Hepatocyte (in vitro differentiated cells): Measurements from ENCODE around the gene COPS4. TPM values are rescaled to one million over a fixed set of nuclear protein-coding genes. Genes with fewer than 3 reads are reported as not detected.

Source experiments
- DNase-seq: peaks from one replicate; pipeline ENCODE4 v3.0.0-alpha.2; 2016; ENCODE audit warnings: low spot score
- H2AFZ ChIP-seq: fragments of 200-600 bp; sonication (generic); 2 replicates; pipeline ENCODE4 v1.6.0; 2016; ENCODE audit warnings: antibody characterized with exemption, mild to moderate bottlenecking
- H3K27ac ChIP-seq: fragments of 200-600 bp; sonication (generic); 2 replicates; pipeline ENCODE4 v1.5.1; 2016; ENCODE audit warnings: mild to moderate bottlenecking
- H3K27me3 ChIP-seq: fragments of 200-600 bp; sonication (generic); 2 replicates; pipeline ENCODE4 v1.6.1; 2016
- H3K36me3 ChIP-seq: fragments of 200-600 bp; sonication (generic); replicated peaks from 2 replicates; pipeline ENCODE4 v1.5.1; 2016; ENCODE audit warnings: low read depth; ENCODE audit not compliant: insufficient read depth
- H3K4me1 ChIP-seq: fragments of 200-600 bp; sonication (generic); 2 replicates; pipeline ENCODE4 v1.5.1; 2016; ENCODE audit warnings: mild to moderate bottlenecking, moderate library complexity; ENCODE audit not compliant: insufficient read depth
- H3K4me2 ChIP-seq: fragments of 200-600 bp; sonication (generic); 2 replicates; pipeline ENCODE4 v1.6.0; 2016
- H3K4me3 ChIP-seq: fragments of 200-600 bp; sonication (generic); 2 replicates; pipeline ENCODE4 v1.5.1; 2016; ENCODE audit warnings: mild to moderate bottlenecking
- H3K79me2 ChIP-seq: fragments of 200-600 bp; sonication (generic); 2 replicates; pipeline ENCODE4 v1.6.0; 2017; ENCODE audit warnings: mild to moderate bottlenecking
- H3K9me2 ChIP-seq: fragments of 200-600 bp; sonication (generic); replicated peaks from 2 replicates; pipeline ENCODE4 v1.6.0; 2017; ENCODE audit warnings: mild to moderate bottlenecking; ENCODE audit not compliant: insufficient read depth
- H3K9me3 ChIP-seq: fragments of 200-600 bp; sonication (generic); 2 replicates; pipeline ENCODE4 v1.5.1; 2016; ENCODE audit warnings: low read depth, mild to moderate bottlenecking
- H4K20me1 ChIP-seq: fragments of 200-600 bp; sonication (generic); 2 replicates; pipeline ENCODE4 v1.6.0; 2016; ENCODE audit warnings: mild to moderate bottlenecking; ENCODE audit not compliant: insufficient read depth, poor library complexity, severe bottlenecking
- EZH2 ChIP-seq: fragments of 200-600 bp; sonication (generic); IDR thresholded peaks from 2 replicates; pipeline ENCODE4 v1.6.1; 2016; ENCODE audit warnings: antibody characterized with exemption, mild to moderate bottlenecking, borderline replicate concordance
- EZH2phosphoT487 ChIP-seq: fragments of 200-600 bp; sonication (generic); IDR thresholded peaks from one replicate; pipeline ENCODE4 v1.6.1; 2018; ENCODE audit warnings: antibody characterized with exemption, mild to moderate bottlenecking, low read depth, moderate library complexity; ENCODE audit not compliant: unreplicated experiment, severe bottlenecking
- WGBS: methylation state at CpG from one replicate; pipeline ENCODE4 v1.1.6; 2016; ENCODE audit warnings: low lambda C conversion rate; ENCODE audit errors: missing lambda C conversion rate; 5-methylcytosine and 5-hydroxymethylcytosine counted together
- polyA plus RNA-seq: library from polyadenylated mRNA; unstranded; fragments of >200 nt; fragmentation: Nextera tagmentation; extraction: Ambion mirVana; gene quantifications from 2 replicates; pipeline ENCODE4 v1.2.1, GENCODE V29; 2016
- total RNA-seq: library from RNA; depleted of rRNA; stranded (reverse); fragments of >200 nt; gene quantifications from 2 replicates; pipeline ENCODE4 v1.2.3, GENCODE V29; 2014
- TF ChIP-seq, protein P1 (sequence below): fragments of 200-600 bp; sonication (generic); IDR thresholded peaks from 2 replicates; pipeline ENCODE4 v1.5.1; 2016; ENCODE audit warnings: antibody characterized with exemption, mild to moderate bottlenecking; ENCODE audit not compliant: poor library complexity

The COPS4 gene
- total and polyA plus RNA-seq, 2 experiments from 2014 or later = 45.2 to 56.7 TPM

DNA sequence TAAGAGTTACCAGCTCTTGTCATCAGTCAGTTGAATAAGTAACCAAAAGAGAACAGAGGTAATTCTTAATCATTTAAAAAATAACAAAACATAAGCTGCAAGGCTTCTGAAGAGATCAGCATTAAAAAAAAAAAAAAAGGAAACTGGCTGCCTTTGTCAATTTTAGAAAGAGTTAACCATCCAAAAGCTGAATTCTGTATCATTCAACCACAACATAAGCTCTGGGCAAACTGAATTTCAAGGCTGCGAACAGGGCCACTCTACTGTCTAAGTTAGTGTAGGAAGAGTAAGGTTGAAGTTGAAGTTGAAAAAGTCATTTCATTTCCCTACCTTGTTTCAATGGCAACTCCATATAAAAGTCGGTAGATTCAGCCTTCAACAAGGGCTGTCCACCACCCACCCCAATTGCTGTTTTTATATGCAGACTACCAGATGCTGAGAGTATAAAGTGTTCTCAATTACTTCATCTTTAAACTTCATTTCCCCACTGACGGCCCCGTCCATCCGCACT is 23.2 kb upstream of the COPS4 start:
- Histone ChIP-seq H3K27ac (peak overlapping the region; percentile 98), H3K4me2 (peak overlapping the region; percentile 93), H3K79me2 (peaks cover 33% of the 10 kb centered on the region), H3K9me2 (no peaks in the 10 kb centered on the region), H2AFZ (peak overlapping the region; percentile 70), H3K27me3 (no peaks in the 10 kb centered on the region), H3K36me3 (no peaks in the 10 kb centered on the region), H3K4me1 (peaks cover 11% of the 10 kb centered on the region), H4K20me1 (no peaks in the 10 kb centered on the region), H3K4me3 (peak overlapping the region; percentile 23), H3K9me3 (no peaks in the 10 kb centered on the region)
- DNase-seq = no peak
- 4% methylated on average over 5 of the region's 5 CpGs for WGBS
- TF ChIP-seq EZH2 (no peak), EZH2phosphoT487 (no peak)
- TF ChIP-seq, protein P1, sequence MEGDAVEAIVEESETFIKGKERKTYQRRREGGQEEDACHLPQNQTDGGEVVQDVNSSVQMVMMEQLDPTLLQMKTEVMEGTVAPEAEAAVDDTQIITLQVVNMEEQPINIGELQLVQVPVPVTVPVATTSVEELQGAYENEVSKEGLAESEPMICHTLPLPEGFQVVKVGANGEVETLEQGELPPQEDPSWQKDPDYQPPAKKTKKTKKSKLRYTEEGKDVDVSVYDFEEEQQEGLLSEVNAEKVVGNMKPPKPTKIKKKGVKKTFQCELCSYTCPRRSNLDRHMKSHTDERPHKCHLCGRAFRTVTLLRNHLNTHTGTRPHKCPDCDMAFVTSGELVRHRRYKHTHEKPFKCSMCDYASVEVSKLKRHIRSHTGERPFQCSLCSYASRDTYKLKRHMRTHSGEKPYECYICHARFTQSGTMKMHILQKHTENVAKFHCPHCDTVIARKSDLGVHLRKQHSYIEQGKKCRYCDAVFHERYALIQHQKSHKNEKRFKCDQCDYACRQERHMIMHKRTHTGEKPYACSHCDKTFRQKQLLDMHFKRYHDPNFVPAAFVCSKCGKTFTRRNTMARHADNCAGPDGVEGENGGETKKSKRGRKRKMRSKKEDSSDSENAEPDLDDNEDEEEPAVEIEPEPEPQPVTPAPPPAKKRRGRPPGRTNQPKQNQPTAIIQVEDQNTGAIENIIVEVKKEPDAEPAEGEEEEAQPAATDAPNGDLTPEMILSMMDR = no peak

DNA sequence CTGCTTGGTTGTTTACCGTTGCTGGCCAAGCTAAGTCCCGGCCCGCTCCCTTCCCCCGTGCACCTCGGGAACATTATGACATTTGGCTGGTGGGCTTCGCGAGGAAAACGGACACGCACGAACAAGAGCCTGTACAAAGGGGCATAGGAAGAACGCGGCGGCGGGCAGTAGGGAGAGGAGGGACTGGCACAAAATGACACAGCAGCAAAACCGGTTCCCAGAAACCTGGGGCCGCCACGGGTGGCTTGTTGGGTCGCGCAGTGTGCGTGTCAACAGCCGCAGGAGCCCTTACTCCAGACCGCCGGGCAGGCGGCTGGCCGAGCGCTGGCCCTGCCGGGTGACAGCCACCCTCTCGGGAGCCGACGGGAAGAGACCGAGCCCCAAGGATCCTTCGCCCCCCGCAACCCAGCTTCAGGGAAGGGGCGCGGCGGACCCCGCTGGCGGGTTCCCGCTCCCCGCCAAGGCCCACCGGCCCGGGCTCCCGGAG is 22.7 kb upstream of the COPS4 start:
- H3K36me3 ChIP-seq = no peaks in the 10 kb centered on the region
- TF ChIP-seq, protein P1 = no peak
- no peak for TF ChIP-seq EZH2phosphoT487
- no peak for TF ChIP-seq EZH2
- no peaks in the 10 kb centered on the region for H3K9me3 ChIP-seq
- H3K4me2 ChIP-seq = peak overlapping the region; percentile 93
- H4K20me1 ChIP-seq = no peaks in the 10 kb centered on the region
- peak overlapping the region; percentile 23 for H3K4me3 ChIP-seq
- peaks cover 28% of the 10 kb centered on the region for H3K79me2 ChIP-seq
- WGBS = 2% methylated on average over 38 of the region's 43 CpGs
- DNase-seq = peak; percentile 62
- H3K27ac ChIP-seq = peak overlapping the region; percentile 98
- H3K9me2 ChIP-seq = no peaks in the 10 kb centered on the region
- peaks cover 11% of the 10 kb centered on the region for H3K4me1 ChIP-seq
- H3K27me3 ChIP-seq = no peaks in the 10 kb centered on the region
- peak overlapping the region; percentile 70 for H2AFZ ChIP-seq

DNA sequence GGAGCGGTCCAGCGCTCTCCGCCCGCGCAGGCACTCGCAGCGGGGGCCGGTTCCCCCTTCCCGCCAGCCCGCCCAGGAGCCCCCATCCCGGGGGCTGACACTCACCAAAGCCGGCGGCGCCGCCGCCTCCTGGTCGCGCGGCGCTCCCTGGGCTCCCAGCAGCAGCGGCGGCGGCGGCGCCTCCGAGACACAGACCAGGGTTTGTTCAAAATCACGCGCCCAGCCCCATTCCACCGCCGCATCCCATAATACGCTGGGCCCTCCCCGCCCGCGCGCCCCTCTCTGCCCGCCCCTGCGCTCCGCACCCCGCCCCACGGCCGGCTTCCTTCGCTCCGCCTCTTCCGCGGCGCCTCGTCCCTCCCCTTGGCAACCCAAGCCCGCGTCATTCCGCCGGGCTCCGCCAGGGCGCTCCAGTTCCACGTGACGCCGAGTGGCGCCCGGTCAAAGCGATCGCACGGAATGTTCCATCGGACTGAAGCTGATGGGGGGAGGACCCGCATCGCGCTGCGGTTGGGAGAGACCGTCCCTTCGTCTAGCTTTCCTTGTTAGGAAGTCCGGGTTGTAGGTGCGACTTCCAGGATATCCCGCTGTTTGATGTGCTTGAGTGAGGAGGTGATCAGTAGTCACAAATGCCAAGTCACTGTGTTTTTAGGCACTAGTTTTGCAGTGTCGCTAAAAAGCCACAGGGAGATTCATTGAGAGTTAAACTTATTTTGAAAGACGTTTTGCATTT is 22.1 kb upstream of the COPS4 start:
- Histone ChIP-seq H4K20me1 (no peaks in the 10 kb centered on the region), H3K4me2 (peak overlapping the region; percentile 93), H3K79me2 (peaks cover 22% of the 10 kb centered on the region), H3K9me3 (no peaks in the 10 kb centered on the region), H3K27me3 (no peaks in the 10 kb centered on the region), H2AFZ (peak overlapping the region; percentile 71), H3K27ac (peak overlapping the region; percentile 98), H3K4me3 (peak overlapping the region; percentile 24), H3K4me1 (peaks cover 11% of the 10 kb centered on the region), H3K36me3 (no peaks in the 10 kb centered on the region), H3K9me2 (no peaks in the 10 kb centered on the region)
- TF ChIP-seq EZH2phosphoT487 (no peak), EZH2 (no peak)
- TF ChIP-seq, protein P1 = peak; percentile 40
- under 1% methylated on average over 39 of the region's 73 CpGs for WGBS
- DNase-seq = peak; percentile 99
